Neuronal stem cell (in vitro differentiated cells): ENCODE results near the gene GIGYF1.

Experiments used
- DNase-seq: peaks from one replicate; pipeline ENCODE4 v3.0.0-alpha.2; 2013; ENCODE audit warnings: low spot score
- H2AFZ ChIP-seq: one replicate; pipeline ENCODE4 v1.6.1; 2013; ENCODE audit warnings: mild to moderate bottlenecking, low read length, inconsistent platforms
- H2AK5ac ChIP-seq: 2 replicates; pipeline ENCODE4 v1.6.1; 2013; ENCODE audit warnings: low read depth, mild to moderate bottlenecking, inconsistent platforms, low read length, moderate library complexity, mixed read lengths
- H2BK120ac ChIP-seq: 2 replicates; pipeline ENCODE4 v1.6.1; 2013; ENCODE audit warnings: low read depth, mild to moderate bottlenecking, inconsistent platforms, low read length, moderate library complexity, mixed read lengths
- H2BK12ac ChIP-seq: one replicate; pipeline ENCODE4 v1.6.1; 2013; ENCODE audit warnings: low read length, inconsistent platforms
- H2BK15ac ChIP-seq: 2 replicates; pipeline ENCODE4 v1.6.1; 2013; ENCODE audit warnings: mild to moderate bottlenecking, low read length, inconsistent platforms, mixed read lengths
- H2BK5ac ChIP-seq: one replicate; pipeline ENCODE4 v1.6.1; 2013; ENCODE audit warnings: inconsistent platforms, mild to moderate bottlenecking, low read length, moderate library complexity
- H3K14ac ChIP-seq: one replicate; pipeline ENCODE4 v1.6.1; 2013; ENCODE audit warnings: low read length, inconsistent platforms
- H3K18ac ChIP-seq: 2 replicates; pipeline ENCODE4 v1.6.1; 2013; ENCODE audit warnings: low read length, inconsistent platforms
- H3K23ac ChIP-seq: 2 replicates; pipeline ENCODE4 v1.6.1; 2013; ENCODE audit warnings: low read depth, mild to moderate bottlenecking, mixed read lengths, low read length, inconsistent platforms; ENCODE audit not compliant: poor library complexity
- H3K27ac ChIP-seq: replicated peaks from 3 replicates; pipeline ENCODE4 v1.5.1; 2013; ENCODE audit warnings: low read length, inconsistent platforms
- H3K27me3 ChIP-seq, 3 experiments: 2 replicates each; pipeline ENCODE4 v1.6.1; 2013; ENCODE audit warnings: low read length in 3 of 3, mild to moderate bottlenecking in 2 of 3, inconsistent platforms in 1 of 3, low read depth in 1 of 3, mixed read lengths in 1 of 3, moderate library complexity in 1 of 3; ENCODE audit not compliant: control insufficient read depth in 3 of 3, insufficient read depth in 3 of 3
- H3K36me3 ChIP-seq, 2 donors: replicated peaks in 1 of 2; 2 replicates each; pipeline ENCODE4 v1.6.1; 2013; ENCODE audit warnings: low read length in 2 of 2; ENCODE audit not compliant: control insufficient read depth in 2 of 2, insufficient read depth in 2 of 2
- H3K4ac ChIP-seq: 2 replicates; pipeline ENCODE4 v1.6.1; 2013; ENCODE audit warnings: inconsistent platforms, mild to moderate bottlenecking, low read length, moderate library complexity
- H3K4me1 ChIP-seq, 2 donors: 1 replicate in 1 of 2; 2 replicates in 1 of 2; pipeline ENCODE4 v1.6.1; 2013; ENCODE audit warnings: low read length in 2 of 2, low read depth in 1 of 2; ENCODE audit not compliant: control insufficient read depth in 2 of 2, insufficient read depth in 1 of 2
- H3K4me2 ChIP-seq: one replicate; pipeline ENCODE4 v1.6.1; 2013; ENCODE audit warnings: mild to moderate bottlenecking, low read length, inconsistent platforms; ENCODE audit not compliant: insufficient read depth, poor library complexity, severe bottlenecking
- H3K4me3 ChIP-seq, 2 donors: 2 replicates each; pipeline ENCODE4 v1.5.1; 2013; ENCODE audit warnings: low read length in 2 of 2, mild to moderate bottlenecking in 2 of 2, inconsistent platforms in 1 of 2, moderate library complexity in 1 of 2
- H3K79me1 ChIP-seq: one replicate; pipeline ENCODE4 v1.6.1; 2013; ENCODE audit warnings: low read depth, mild to moderate bottlenecking, inconsistent platforms, low read length, moderate library complexity
- H3K9ac ChIP-seq: one replicate; pipeline ENCODE4 v1.6.1; 2013; ENCODE audit warnings: mild to moderate bottlenecking, low read depth, low read length, inconsistent platforms; ENCODE audit not compliant: poor library complexity
- H3K9me3 ChIP-seq, 2 donors: replicated peaks in 1 of 2; 2 replicates each; pipeline versions ENCODE3 to v1.6.1; 2013; ENCODE audit warnings: low read length in 2 of 2, mild to moderate bottlenecking in 2 of 2, inconsistent platforms in 1 of 2, low read depth in 1 of 2, mixed read lengths in 1 of 2, moderate library complexity in 1 of 2; ENCODE audit not compliant: control insufficient read depth in 2 of 2, insufficient read depth in 1 of 2
- H4K8ac ChIP-seq: one replicate; pipeline ENCODE4 v1.6.1; 2013; ENCODE audit warnings: low read depth, mild to moderate bottlenecking, inconsistent platforms, low read length, moderate library complexity
- H4K91ac ChIP-seq: one replicate; pipeline ENCODE4 v1.6.1; 2013; ENCODE audit warnings: low read length, low read depth, mild to moderate bottlenecking, inconsistent platforms; ENCODE audit not compliant: poor library complexity
- WGBS, 2 donors: extraction: QIAGEN DNeasy Blood & Tissue Kit; methylation state at CpG; one replicate each; pipeline ENCODE4 v1.1.7; 2013; ENCODE audit warnings: missing lambda C conversion rate in 2 of 2, mixed read lengths in 1 of 2; ENCODE audit not compliant: insufficient read length in 2 of 2, insufficient replicate concordance in 1 of 2; ENCODE audit errors: extremely low coverage in 2 of 2; 5-methylcytosine and 5-hydroxymethylcytosine counted together

The GIGYF1 gene

GRCh38 chr7:100686201-100686821 lies 7.7 kb downstream of the GIGYF1 start:
- Histone ChIP-seq H3K27ac (no peak overlapping the region), H2BK15ac (no peak overlapping the region), H4K8ac (no peak overlapping the region), H3K9me3 (peaks cover 0 to 1% of the 10 kb centered on the region in 2 donors), H2BK120ac (no peak overlapping the region), H4K91ac (no peak overlapping the region), H2AK5ac (no peak overlapping the region), H3K27me3 (no peaks in the 10 kb centered on the region), H3K36me3 (peaks cover 80 to 96% of the 10 kb centered on the region in 2 donors), H3K4me2 (no peak overlapping the region), H3K4me3 (no peak overlapping the region), H3K18ac (no peak overlapping the region), H3K23ac (peak overlapping the region; percentile 17), H3K4me1 (peaks cover 3 to 6% of the 10 kb centered on the region in 2 donors), H3K9ac (no peak overlapping the region), H3K14ac (no peak overlapping the region), H3K4ac (no peak overlapping the region), H2AFZ (no peak overlapping the region), H2BK5ac (no peak overlapping the region), H2BK12ac (no peak overlapping the region), H3K79me1 (peaks cover 30% of the 10 kb centered on the region)
- no CpG with 5 or more reads among the region's 33 CpGs for WGBS, 2 donors
- no peak for DNase-seq

GRCh38 chr7:100685631-100686145 lies 8.4 kb downstream of the GIGYF1 start:
- H2BK120ac ChIP-seq = no peak overlapping the region
- no peak overlapping the region for H4K8ac ChIP-seq
- no peak overlapping the region for H2BK12ac ChIP-seq
- DNase-seq = no peak
- H3K4ac ChIP-seq = no peak overlapping the region
- H3K79me1 ChIP-seq = peaks cover 27% of the 10 kb centered on the region
- peaks cover 0 to 2% of the 10 kb centered on the region in 2 donors for H3K4me1 ChIP-seq
- H3K27me3 ChIP-seq = no peaks in the 10 kb centered on the region
- peaks cover 74 to 96% of the 10 kb centered on the region in 2 donors for H3K36me3 ChIP-seq
- no peak overlapping the region for H2AFZ ChIP-seq
- no peak overlapping the region for H2BK15ac ChIP-seq
- no peak overlapping the region for H2BK5ac ChIP-seq
- no peak overlapping the region for H3K9ac ChIP-seq
- H4K91ac ChIP-seq = no peak overlapping the region
- no peak overlapping the region for H3K23ac ChIP-seq
- H3K18ac ChIP-seq = no peak overlapping the region
- H3K4me3 ChIP-seq = no peak overlapping the region
- H3K9me3 ChIP-seq = peaks cover 0 to 1% of the 10 kb centered on the region in 2 donors
- no CpG with 5 or more reads among the region's 17 CpGs for WGBS, 2 donors
- H3K14ac ChIP-seq = no peak overlapping the region
- no peak overlapping the region for H3K27ac ChIP-seq
- no peak overlapping the region for H2AK5ac ChIP-seq
- no peak overlapping the region for H3K4me2 ChIP-seq

GRCh38 chr7:100685049-100685605 lies 8.9 kb downstream of the GIGYF1 start:
- Histone ChIP-seq H2BK15ac (no peak overlapping the region), H2AK5ac (no peak overlapping the region), H2BK12ac (no peak overlapping the region), H3K36me3 (peaks cover 74 to 100% of the 10 kb centered on the region in 2 donors), H3K14ac (no peak overlapping the region), H3K27me3 (no peaks in the 10 kb centered on the region), H4K8ac (no peak overlapping the region), H3K23ac (no peak overlapping the region), H3K4me2 (no peak overlapping the region), H3K9ac (no peak overlapping the region), H3K9me3 (peaks cover 0 to 1% of the 10 kb centered on the region in 2 donors), H3K18ac (no peak overlapping the region), H3K4me3 (peak overlapping the region in 1 of 2 donors; percentile 17), H4K91ac (no peak overlapping the region), H2BK120ac (no peak overlapping the region), H3K79me1 (peaks cover 27% of the 10 kb centered on the region), H3K4me1 (peaks cover 2% of the 10 kb centered on the region in 2 donors), H3K4ac (no peak overlapping the region), H2BK5ac (no peak overlapping the region), H2AFZ (no peak overlapping the region), H3K27ac (no peak overlapping the region)
- no peak for DNase-seq
- no CpG with 5 or more reads among the region's 18 CpGs for WGBS, 2 donors

GRCh38 chr7:100684534-100685042 lies 9.5 kb downstream of the GIGYF1 start:
- no peak overlapping the region for H2BK5ac ChIP-seq
- peaks cover 75 to 100% of the 10 kb centered on the region in 2 donors for H3K36me3 ChIP-seq
- H3K4ac ChIP-seq = no peak overlapping the region
- no CpG with 5 or more reads among the region's 16 CpGs for WGBS, 2 donors
- H3K23ac ChIP-seq = no peak overlapping the region
- H3K79me1 ChIP-seq = peaks cover 26% of the 10 kb centered on the region
- no peak overlapping the region for H3K14ac ChIP-seq
- H3K4me2 ChIP-seq = no peak overlapping the region
- H4K8ac ChIP-seq = no peak overlapping the region
- H4K91ac ChIP-seq = no peak overlapping the region
- H3K27ac ChIP-seq = no peak overlapping the region
- no peak overlapping the region for H2BK120ac ChIP-seq
- no peak overlapping the region for H2BK12ac ChIP-seq
- H3K4me3 ChIP-seq = no peak overlapping the region
- H2AK5ac ChIP-seq = no peak overlapping the region
- no peak overlapping the region for H3K18ac ChIP-seq
- H3K4me1 ChIP-seq = peaks cover 2% of the 10 kb centered on the region in 2 donors
- H3K9ac ChIP-seq = no peak overlapping the region
- H2BK15ac ChIP-seq = no peak overlapping the region
- peaks cover 0 to 1% of the 10 kb centered on the region in 2 donors for H3K9me3 ChIP-seq
- no peak overlapping the region for H2AFZ ChIP-seq
- DNase-seq = no peak
- H3K27me3 ChIP-seq = no peaks in the 10 kb centered on the region
